Fibroblast of lung (primary cell): ENCODE results near the gene ABR. TPM values are rescaled to one million over a fixed set of nuclear protein-coding genes. Genes with fewer than 3 reads are reported as not detected.
A peak's percentile ranks its signal among the peaks of the same experiment; 100 is the strongest.

ENCODE experiments used
- DNase-seq, 2 donors: peaks; one replicate each; pipeline versions ENCODE4 v3.0.0 to v3.0.0-alpha.2; 2010; ENCODE audit warnings: low read depth in 2 of 2
- H2AFZ ChIP-seq: 2 replicates; pipeline ENCODE4 v1.5.1; 2012; ENCODE audit warnings: low read length, control low read depth, inconsistent platforms
- H3K27ac ChIP-seq: 2 replicates; pipeline ENCODE4 v1.5.1; 2011; ENCODE audit warnings: low read length, control low read depth; ENCODE audit not compliant: insufficient read depth
- H3K27me3 ChIP-seq: 2 replicates; pipeline ENCODE4 v1.5.1; 2011; ENCODE audit warnings: mild to moderate bottlenecking, low read length; ENCODE audit not compliant: control insufficient read depth, insufficient read depth
- H3K36me3 ChIP-seq: 2 replicates; pipeline ENCODE4 v1.5.1; 2011; ENCODE audit warnings: low read length; ENCODE audit not compliant: control insufficient read depth, insufficient read depth
- H3K4me1 ChIP-seq: 2 replicates; pipeline ENCODE4 v1.5.1; 2011; ENCODE audit warnings: low read length; ENCODE audit not compliant: control insufficient read depth, insufficient read depth; ENCODE audit errors: extremely low read depth
- H3K4me2 ChIP-seq: 2 replicates; pipeline ENCODE4 v1.5.1; 2011; ENCODE audit warnings: low read length, control low read depth; ENCODE audit not compliant: insufficient read depth; ENCODE audit errors: extremely low read depth
- H3K4me3 ChIP-seq, 4 experiments: fragments of 200-600 bp in 1 of 4; sonication (generic) in 1 of 4; replicated peaks in 1 of 4; 2 replicates each; pipeline ENCODE4 v1.5.1; 2011 to 2016; ENCODE audit warnings: low read length in 4 of 4, low read depth in 3 of 4, mild to moderate bottlenecking in 3 of 4, control low read depth in 2 of 4, inconsistent platforms in 1 of 4, mixed read lengths in 1 of 4; ENCODE audit not compliant: insufficient read depth in 1 of 4; ENCODE audit errors: control extremely low read depth in 1 of 4
- H3K79me2 ChIP-seq: 2 replicates; pipeline ENCODE4 v1.5.1; 2012; ENCODE audit warnings: mild to moderate bottlenecking, low read length, inconsistent platforms; ENCODE audit not compliant: control insufficient read depth, insufficient read depth
- H3K9ac ChIP-seq: 2 replicates; pipeline ENCODE4 v1.5.1; 2011; ENCODE audit warnings: mild to moderate bottlenecking, low read length, control low read depth; ENCODE audit not compliant: insufficient read depth
- H3K9me3 ChIP-seq: 2 replicates; pipeline ENCODE4 v1.5.1; 2012; ENCODE audit warnings: low read depth, low read length; ENCODE audit not compliant: control insufficient read depth, insufficient read depth
- H4K20me1 ChIP-seq: 2 replicates; pipeline ENCODE4 v1.5.1; 2011; ENCODE audit warnings: low read length; ENCODE audit not compliant: control insufficient read depth, insufficient read depth; ENCODE audit errors: extremely low read depth
- CTCF ChIP-seq, 2 donors: IDR thresholded peaks in 1 of 2; conservative IDR thresholded peaks in 1 of 2; 1 replicate in 1 of 2; 2 replicates in 1 of 2; pipeline ENCODE4 v1.5.1; 2011 to 2012; ENCODE audit warnings: low read length in 2 of 2, control low read depth in 1 of 2, inconsistent platforms in 1 of 2, low read depth in 1 of 2, mild to moderate bottlenecking in 1 of 2
- EZH2 ChIP-seq: IDR thresholded peaks from 2 replicates; pipeline ENCODE4 v1.5.1; 2012; ENCODE audit warnings: low read length, control low read depth, mild to moderate bottlenecking; ENCODE audit errors: missing control alignments
- polyA plus RNA-seq, 2 donors: library from polyadenylated mRNA; depleted of rRNA in 1 of 2; stranded (reverse) in 1 of 2; unstranded in 1 of 2; fragments of >200 nt; gene quantifications; 2 replicates each; pipeline ENCODE4 v1.2.1, GENCODE V29; 2011 to 2012; ENCODE audit warnings: missing spikeins in 1 of 2
- total RNA-seq: library from RNA; depleted of rRNA; stranded (reverse); fragments of >200 nt; gene quantifications from 2 replicates; pipeline ENCODE4 v1.2.1, GENCODE V29; 2014

Gene ABR
- total and polyA plus RNA-seq, 2 donors (not counting 1 experiment from before 2014, with no cell fraction given): 43.7 to 84.7 TPM

DNA sequence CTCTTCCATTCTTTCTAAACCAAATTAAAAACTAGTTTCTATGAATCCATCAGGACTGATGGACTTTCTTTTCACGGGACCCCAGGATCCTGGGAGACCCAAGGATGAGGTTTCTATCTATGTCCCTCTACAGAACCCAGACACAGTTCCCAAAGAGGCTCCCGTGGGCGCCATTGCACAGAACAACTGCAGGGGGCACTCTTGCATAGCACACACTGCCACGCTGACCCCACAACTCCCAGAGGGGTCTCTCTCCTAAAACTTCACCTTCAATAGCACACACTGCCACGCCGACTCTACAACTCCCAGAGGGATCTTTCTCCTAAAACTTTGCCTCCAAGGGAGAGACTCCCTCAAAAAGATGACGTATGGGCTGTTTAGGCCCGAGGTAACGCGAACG, 9.0 kb downstream of the ABR start:
- Histone ChIP-seq H3K27ac (no peak overlapping the region), H3K9me3 (no peaks in the 10 kb centered on the region), H3K4me2 (no peak overlapping the region), H3K4me1 (no peaks in the 10 kb centered on the region), H3K27me3 (no peaks in the 10 kb centered on the region), H4K20me1 (no peaks in the 10 kb centered on the region), H3K79me2 (no peaks in the 10 kb centered on the region), H3K9ac (no peak overlapping the region), H3K36me3 (no peaks in the 10 kb centered on the region), H3K4me3 (no peak overlapping the region), H2AFZ (no peak overlapping the region)
- TF ChIP-seq EZH2 (no peak), CTCF (conservative IDR thresholded peaks at IDR 0.05 in 1 of 2, IDR thresholded peaks at IDR 0.05 in 1 of 2; ENCODE audit: low read depth in 1 of 2, low read length in 2 of 2) (peak in 1 of 2 donors; percentile 7)
- no peak for DNase-seq

GRCh38 chr17:1169929-1170312, 9.9 kb downstream of the ABR start:
- no peaks in the 10 kb centered on the region for H3K9me3 ChIP-seq
- no peak overlapping the region for H3K27ac ChIP-seq
- H3K9ac ChIP-seq: no peak overlapping the region
- no peak for DNase-seq
- no peaks in the 10 kb centered on the region for H3K4me1 ChIP-seq
- H3K4me3 ChIP-seq: no peak overlapping the region
- no peaks in the 10 kb centered on the region for H3K27me3 ChIP-seq
- H3K36me3 ChIP-seq: no peaks in the 10 kb centered on the region
- H4K20me1 ChIP-seq: no peaks in the 10 kb centered on the region
- no peak overlapping the region for H3K4me2 ChIP-seq
- H3K79me2 ChIP-seq: no peaks in the 10 kb centered on the region
- no peak for TF ChIP-seq EZH2
- TF ChIP-seq CTCF (conservative IDR thresholded peaks at IDR 0.05 in 1 of 2, IDR thresholded peaks at IDR 0.05 in 1 of 2; ENCODE audit: low read depth in 1 of 2, low read length in 2 of 2): no peak
- no peak overlapping the region for H2AFZ ChIP-seq

DNA sequence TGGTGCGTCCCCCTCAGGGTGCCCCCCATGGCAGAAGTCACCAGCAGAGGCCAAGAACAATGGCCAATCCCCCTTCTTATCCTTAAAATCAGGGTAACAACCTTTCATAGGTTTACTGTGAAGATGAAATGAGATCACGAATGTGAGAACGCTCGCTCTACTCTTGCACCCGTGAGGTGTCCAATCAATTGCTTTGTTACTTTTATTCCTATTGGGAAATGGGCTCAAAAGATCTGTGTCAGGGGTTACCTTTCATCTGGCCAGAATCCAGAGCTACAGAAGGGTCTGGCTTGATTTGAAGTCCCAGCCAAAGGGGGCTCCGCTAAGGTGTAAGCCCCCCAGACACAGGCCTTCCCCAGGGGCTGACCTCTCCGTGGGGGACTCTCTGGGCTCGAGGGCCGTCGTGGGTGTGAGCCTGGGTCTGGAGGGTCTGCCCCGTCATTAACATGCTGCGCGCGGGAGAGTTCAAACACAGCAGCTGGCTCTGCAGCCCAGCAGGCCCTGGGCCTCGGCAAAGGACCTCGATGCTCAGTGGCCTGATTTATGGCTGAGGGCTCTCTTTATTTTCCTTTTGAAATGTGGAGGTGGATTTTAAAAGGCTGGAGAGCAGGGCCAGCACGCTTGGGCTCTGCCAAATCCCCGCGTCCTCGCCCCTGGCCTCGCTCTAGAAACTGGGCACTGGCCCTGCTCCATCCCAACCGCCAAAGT, 10.4 kb downstream of the ABR start:
- Histone ChIP-seq H3K79me2 (no peaks in the 10 kb centered on the region), H3K9ac (no peak overlapping the region), H3K27me3 (no peaks in the 10 kb centered on the region), H3K4me1 (no peaks in the 10 kb centered on the region), H4K20me1 (no peaks in the 10 kb centered on the region), H2AFZ (no peak overlapping the region), H3K27ac (no peak overlapping the region), H3K9me3 (no peaks in the 10 kb centered on the region), H3K36me3 (no peaks in the 10 kb centered on the region), H3K4me2 (no peak overlapping the region), H3K4me3 (no peak overlapping the region)
- TF ChIP-seq CTCF (conservative IDR thresholded peaks at IDR 0.05 in 1 of 2, IDR thresholded peaks at IDR 0.05 in 1 of 2; ENCODE audit: low read depth in 1 of 2, low read length in 2 of 2): no peak
- TF ChIP-seq EZH2: no peak
- no peak for DNase-seq
